ENCODE measurements around the gene HTRA3.

DNA sequence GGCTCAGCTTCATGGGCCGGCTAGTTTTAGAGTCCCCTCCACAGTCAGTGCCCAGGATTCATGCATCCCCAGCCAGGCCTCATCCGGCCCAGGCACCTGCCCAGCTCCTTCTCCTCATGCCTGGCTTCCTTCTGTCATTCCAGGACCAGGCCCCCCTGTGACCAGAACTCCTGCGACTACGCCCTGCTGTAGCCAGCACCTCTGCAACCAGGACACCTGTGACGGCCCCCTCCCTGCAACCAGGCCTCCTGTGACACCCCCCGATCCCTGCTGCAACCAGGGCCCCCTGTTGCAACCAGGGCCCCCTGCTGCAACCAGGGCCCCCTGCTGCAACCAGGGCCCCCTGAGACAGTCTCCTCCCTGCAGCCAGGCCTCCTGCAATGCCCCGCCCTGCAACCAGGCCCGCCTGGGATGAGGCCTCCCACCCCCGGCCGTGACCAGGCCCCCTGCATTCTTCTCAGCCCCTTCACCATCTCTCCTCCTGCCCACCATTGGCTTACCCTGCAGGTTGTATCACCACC lies 46.8 kb downstream of the HTRA3 start:
- TF ChIP-seq, protein P1, sequence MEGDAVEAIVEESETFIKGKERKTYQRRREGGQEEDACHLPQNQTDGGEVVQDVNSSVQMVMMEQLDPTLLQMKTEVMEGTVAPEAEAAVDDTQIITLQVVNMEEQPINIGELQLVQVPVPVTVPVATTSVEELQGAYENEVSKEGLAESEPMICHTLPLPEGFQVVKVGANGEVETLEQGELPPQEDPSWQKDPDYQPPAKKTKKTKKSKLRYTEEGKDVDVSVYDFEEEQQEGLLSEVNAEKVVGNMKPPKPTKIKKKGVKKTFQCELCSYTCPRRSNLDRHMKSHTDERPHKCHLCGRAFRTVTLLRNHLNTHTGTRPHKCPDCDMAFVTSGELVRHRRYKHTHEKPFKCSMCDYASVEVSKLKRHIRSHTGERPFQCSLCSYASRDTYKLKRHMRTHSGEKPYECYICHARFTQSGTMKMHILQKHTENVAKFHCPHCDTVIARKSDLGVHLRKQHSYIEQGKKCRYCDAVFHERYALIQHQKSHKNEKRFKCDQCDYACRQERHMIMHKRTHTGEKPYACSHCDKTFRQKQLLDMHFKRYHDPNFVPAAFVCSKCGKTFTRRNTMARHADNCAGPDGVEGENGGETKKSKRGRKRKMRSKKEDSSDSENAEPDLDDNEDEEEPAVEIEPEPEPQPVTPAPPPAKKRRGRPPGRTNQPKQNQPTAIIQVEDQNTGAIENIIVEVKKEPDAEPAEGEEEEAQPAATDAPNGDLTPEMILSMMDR (IDR thresholded peaks at IDR 0.05), result no peak
- TF ChIP-seq POLR2A (IDR thresholded peaks at IDR 0.05), result no peak

Data from lower leg skin (tissue), 3 donors.